HEK293T (cell line): ENCODE measurements around the gene RAB11FIP3.
"Not testable (repeated sequence)": the region's sequence is repeated elsewhere in the genome, so short reads cannot be mapped to it uniquely, and the experiment has no call there.

Experiments
- CTCF ChIA-PET: fragments of 350-600 bp; formaldehyde crosslinking; extraction: SDS; loops from one replicate; lab custom pipeline; 2021; ENCODE audit warnings: antibody characterized with exemption, inconsistent platforms; lab: Yijun Ruan, JAX
- POLR2A ChIA-PET: fragments of 350-600 bp; formaldehyde crosslinking; extraction: SDS; loops from one replicate; lab custom pipeline; 2020; ENCODE audit warnings: antibody characterized with exemption, inconsistent platforms; lab: Yijun Ruan, JAX
- DNase-seq: peaks from one replicate; pipeline ENCODE4 v3.0.0; 2012; ENCODE audit warnings: mixed read lengths; ENCODE audit errors: extremely low spot score
- ARNT ChIP-seq: fragments of 450-650 bp; IDR thresholded peaks from 2 replicates; pipeline ENCODE4 v1.6.1; 2017; ENCODE audit warnings: mild to moderate bottlenecking
- BHLHE40 ChIP-seq: fragments of 450-650 bp; IDR thresholded peaks from 2 replicates; pipeline ENCODE4 v1.6.1; 2016; ENCODE audit warnings: mild to moderate bottlenecking, moderate library complexity, borderline replicate concordance
- CTBP1 ChIP-seq: fragments of 450-650 bp; IDR thresholded peaks from 2 replicates; pipeline ENCODE4 v1.6.1; 2016; ENCODE audit warnings: borderline replicate concordance
- ELF4 ChIP-seq: fragments of 450-650 bp; IDR thresholded peaks from 2 replicates; pipeline ENCODE4 v1.6.1; 2017; ENCODE audit warnings: antibody characterized with exemption
- FOXA1 ChIP-seq: fragments of 450-650 bp; IDR thresholded peaks from 2 replicates; pipeline ENCODE4 v1.6.1; 2016; ENCODE audit warnings: mild to moderate bottlenecking
- FOXK2 ChIP-seq: fragments of 450-650 bp; IDR thresholded peaks from 2 replicates; pipeline ENCODE4 v1.6.1; 2016; ENCODE audit warnings: mild to moderate bottlenecking
- FOXM1 ChIP-seq: fragments of 450-650 bp; IDR thresholded peaks from 2 replicates; pipeline ENCODE4 v1.6.1; 2017; ENCODE audit warnings: mild to moderate bottlenecking, borderline replicate concordance
- HDGF ChIP-seq: fragments of 450-650 bp; IDR thresholded peaks from 2 replicates; pipeline ENCODE4 v1.6.1; 2017; ENCODE audit warnings: antibody characterized with exemption, borderline replicate concordance
- L3MBTL2 ChIP-seq: fragments of 450-650 bp; conservative IDR thresholded peaks from 2 replicates; pipeline ENCODE4 v1.6.1; 2016; ENCODE audit warnings: mild to moderate bottlenecking
- LEF1 ChIP-seq: fragments of 450-650 bp; IDR thresholded peaks from 2 replicates; pipeline ENCODE4 v1.6.1; 2017; ENCODE audit warnings: mild to moderate bottlenecking, borderline replicate concordance
- NFRKB ChIP-seq: fragments of 450-650 bp; IDR thresholded peaks from 2 replicates; pipeline ENCODE4 v1.6.1; 2016; ENCODE audit warnings: mild to moderate bottlenecking, moderate library complexity
- SP1 ChIP-seq: fragments of 450-650 bp; IDR thresholded peaks from 2 replicates; pipeline ENCODE4 v1.6.1; 2017
- SUZ12 ChIP-seq: fragments of 450-650 bp; IDR thresholded peaks from 2 replicates; pipeline ENCODE4 v1.6.1; 2016; ENCODE audit warnings: mild to moderate bottlenecking
- TARDBP ChIP-seq: fragments of 450-650 bp; IDR thresholded peaks from 2 replicates; pipeline ENCODE4 v1.6.1; 2016
- ZNF384 ChIP-seq: fragments of 450-650 bp; IDR thresholded peaks from 2 replicates; pipeline ENCODE4 v1.6.1; 2016
- TF ChIP-seq, protein P1 (sequence below): fragments of 450-650 bp; IDR thresholded peaks from 2 replicates; pipeline ENCODE4 v1.6.1; 2016

The RAB11FIP3 gene

DNA sequence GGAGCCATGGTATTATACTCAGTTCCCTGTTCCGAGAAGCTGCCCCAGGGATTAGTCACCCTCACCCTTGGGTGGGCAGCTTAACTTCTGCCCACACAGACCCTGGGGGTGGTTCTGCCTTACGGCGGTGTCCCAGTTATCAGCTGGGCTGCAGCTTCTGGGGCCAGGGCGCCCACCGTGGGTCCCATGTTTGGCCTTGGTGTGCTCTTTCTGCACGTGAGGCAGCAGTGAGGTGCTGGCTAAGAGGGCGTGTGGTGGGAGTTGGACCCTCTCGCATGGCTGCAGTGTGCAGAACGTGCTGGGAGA lies 46.7 kb downstream of the RAB11FIP3 start:
- DNase-seq = no peak
- TF ChIP-seq ELF4 (no peak), ARNT (no peak), CTBP1 (no peak), FOXA1 (no peak), SUZ12 (no peak), L3MBTL2 (no peak)
- TF ChIP-seq, protein P1, sequence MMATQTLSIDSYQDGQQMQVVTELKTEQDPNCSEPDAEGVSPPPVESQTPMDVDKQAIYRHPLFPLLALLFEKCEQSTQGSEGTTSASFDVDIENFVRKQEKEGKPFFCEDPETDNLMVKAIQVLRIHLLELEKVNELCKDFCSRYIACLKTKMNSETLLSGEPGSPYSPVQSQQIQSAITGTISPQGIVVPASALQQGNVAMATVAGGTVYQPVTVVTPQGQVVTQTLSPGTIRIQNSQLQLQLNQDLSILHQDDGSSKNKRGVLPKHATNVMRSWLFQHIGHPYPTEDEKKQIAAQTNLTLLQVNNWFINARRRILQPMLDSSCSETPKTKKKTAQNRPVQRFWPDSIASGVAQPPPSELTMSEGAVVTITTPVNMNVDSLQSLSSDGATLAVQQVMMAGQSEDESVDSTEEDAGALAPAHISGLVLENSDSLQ = no peak
- ChIA-PET CTCF (no interaction called here), POLR2A (interaction anchor here (1.4 kb wide), 1 partner anchor 21 kb away, joined by 4 read pairs; no protein-coding TSS in a partner anchor)

DNA sequence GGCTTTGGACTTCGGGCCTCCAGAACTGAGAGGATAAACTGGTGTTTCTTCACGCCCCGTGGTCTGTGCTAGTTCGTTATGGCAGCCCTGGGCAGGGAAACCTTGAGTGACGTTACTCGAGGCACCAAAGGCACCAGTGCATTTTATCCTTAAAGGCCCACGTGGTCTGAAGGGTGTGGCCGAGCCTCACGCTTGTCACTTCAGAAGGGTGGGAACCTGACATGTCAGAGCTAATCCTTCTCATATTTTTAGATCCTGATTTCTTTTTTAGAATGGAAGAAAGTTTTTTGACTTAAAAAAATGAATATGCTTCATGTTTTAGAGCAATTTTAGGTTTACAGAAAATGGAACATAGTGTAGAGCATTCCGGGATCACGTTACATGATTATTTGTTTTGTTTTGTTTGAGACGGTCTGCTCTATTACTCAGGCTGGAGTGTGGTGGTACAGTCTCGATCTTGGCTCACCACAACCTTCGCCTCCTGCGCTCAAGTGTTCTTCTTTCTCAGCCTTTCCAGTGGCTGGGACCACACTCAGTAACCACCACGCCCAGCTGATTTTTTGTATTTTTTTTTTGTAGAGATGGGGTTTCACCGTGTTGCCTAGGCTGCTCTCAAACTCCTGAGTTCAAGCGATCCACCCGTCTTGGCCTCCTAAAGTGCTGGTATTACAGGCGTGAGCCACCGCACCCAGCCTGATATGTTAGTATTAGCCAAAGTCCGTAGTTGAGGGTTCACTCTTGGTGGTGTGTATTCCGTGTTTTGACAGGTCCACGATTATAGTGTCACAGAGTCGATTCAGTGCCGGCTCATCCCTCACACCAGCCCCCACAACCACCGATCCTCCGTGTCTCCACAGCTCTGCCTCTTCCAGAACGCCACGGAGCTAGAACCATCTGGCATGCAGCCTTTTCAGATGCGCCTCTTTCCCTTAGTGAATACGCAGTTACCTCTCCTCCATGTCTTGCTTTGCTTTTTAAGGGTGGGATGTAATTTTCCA lies 47.9 kb downstream of the RAB11FIP3 start:
- TF ChIP-seq FOXA1 = no peak
- TF ChIP-seq, protein P1 = no peak
- TF ChIP-seq ELF4 = no peak
- no peak for TF ChIP-seq L3MBTL2
- no peak for TF ChIP-seq BHLHE40
- TF ChIP-seq ARNT = no peak
- no peak for TF ChIP-seq TARDBP
- TF ChIP-seq CTBP1 = no peak
- no peak for TF ChIP-seq NFRKB
- no peak for TF ChIP-seq SUZ12
- TF ChIP-seq FOXM1 = no peak
- no peak for TF ChIP-seq LEF1
- TF ChIP-seq ZNF384 = no peak
- ChIA-PET CTCF (no interaction called here), POLR2A (interaction anchor here (1.4 kb wide), 1 partner anchor 22 kb away, joined by 4 read pairs; no protein-coding TSS in a partner anchor)
- DNase-seq = no peak

DNA sequence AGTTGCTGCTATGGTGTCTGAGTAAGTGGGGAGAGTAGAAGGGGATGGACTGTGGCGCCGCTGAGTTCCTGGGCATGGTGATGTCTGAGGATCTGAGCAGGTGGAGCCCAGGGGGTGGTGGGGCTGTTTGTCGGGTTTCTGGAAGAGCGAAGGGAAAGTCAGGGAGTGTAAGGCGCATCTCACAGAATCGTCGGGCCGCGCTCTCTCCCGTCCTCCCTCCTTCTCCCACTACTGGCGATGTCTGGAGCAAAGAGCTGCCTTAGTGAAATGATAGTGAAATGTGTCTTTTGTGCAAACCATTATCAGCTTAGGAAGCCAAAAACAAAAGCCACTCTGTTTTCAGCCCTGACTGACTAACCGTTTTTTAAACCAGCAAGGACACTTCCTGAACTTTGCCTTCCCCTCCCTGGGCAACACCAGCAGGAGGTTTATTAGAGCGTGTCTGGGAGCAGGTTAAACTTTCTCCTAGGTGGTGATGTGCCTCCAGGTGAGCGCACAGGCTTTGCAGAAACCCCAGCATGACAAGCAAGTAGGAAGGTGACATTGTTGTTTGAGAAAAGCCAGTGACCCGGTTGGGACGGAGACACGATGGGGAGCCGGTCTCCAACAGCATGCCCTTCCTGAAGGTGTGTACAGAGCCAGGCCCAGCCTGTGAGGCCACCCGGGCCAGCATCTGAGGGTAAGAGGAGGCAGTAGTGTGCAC lies 49.1 kb downstream of the RAB11FIP3 start:
- ChIA-PET POLR2A (no interaction called here), CTCF (no interaction called here)
- TF ChIP-seq TARDBP (no peak), FOXA1 (no peak), NFRKB (no peak), SUZ12 (no peak), CTBP1 (no peak), FOXM1 (no peak), LEF1 (no peak), BHLHE40 (no peak), ELF4 (no peak), L3MBTL2 (no peak), HDGF (no peak), SP1 (no peak)
- TF ChIP-seq, protein P1 = no peak
- DNase-seq = no peak

DNA sequence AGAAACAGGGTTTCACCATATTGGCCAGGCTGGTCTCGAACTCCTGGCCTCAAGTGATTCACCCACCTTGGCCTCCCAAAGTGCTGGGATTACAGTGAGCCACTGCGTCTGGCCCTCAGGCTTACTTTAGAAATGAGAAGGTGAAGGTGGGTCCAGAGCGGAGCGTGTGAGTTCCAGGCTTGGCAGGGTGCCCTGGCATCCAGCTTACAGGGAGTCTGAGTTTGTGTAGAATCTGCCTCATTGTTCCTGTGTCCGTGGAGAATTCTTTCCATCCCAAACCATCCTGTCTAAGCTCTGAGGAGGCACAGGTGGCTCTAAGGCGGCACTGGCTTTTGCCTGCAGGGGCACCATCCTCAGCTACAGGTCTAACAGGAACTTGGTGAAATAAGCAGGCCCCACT lies 50.6 kb downstream of the RAB11FIP3 start:
- DNase-seq = no peak
- ChIA-PET POLR2A (no interaction called here), CTCF (interaction anchor here (1.2 kb wide), 2 partner anchors 9 to 11 kb away, joined by 3 to 4 read pairs; no protein-coding TSS in a partner anchor)
- TF ChIP-seq SP1 = no peak
- no peak for TF ChIP-seq CTBP1
- TF ChIP-seq LEF1 = no peak
- no peak for TF ChIP-seq L3MBTL2
- TF ChIP-seq FOXM1 = no peak
- no peak for TF ChIP-seq ARNT
- no peak for TF ChIP-seq TARDBP

DNA sequence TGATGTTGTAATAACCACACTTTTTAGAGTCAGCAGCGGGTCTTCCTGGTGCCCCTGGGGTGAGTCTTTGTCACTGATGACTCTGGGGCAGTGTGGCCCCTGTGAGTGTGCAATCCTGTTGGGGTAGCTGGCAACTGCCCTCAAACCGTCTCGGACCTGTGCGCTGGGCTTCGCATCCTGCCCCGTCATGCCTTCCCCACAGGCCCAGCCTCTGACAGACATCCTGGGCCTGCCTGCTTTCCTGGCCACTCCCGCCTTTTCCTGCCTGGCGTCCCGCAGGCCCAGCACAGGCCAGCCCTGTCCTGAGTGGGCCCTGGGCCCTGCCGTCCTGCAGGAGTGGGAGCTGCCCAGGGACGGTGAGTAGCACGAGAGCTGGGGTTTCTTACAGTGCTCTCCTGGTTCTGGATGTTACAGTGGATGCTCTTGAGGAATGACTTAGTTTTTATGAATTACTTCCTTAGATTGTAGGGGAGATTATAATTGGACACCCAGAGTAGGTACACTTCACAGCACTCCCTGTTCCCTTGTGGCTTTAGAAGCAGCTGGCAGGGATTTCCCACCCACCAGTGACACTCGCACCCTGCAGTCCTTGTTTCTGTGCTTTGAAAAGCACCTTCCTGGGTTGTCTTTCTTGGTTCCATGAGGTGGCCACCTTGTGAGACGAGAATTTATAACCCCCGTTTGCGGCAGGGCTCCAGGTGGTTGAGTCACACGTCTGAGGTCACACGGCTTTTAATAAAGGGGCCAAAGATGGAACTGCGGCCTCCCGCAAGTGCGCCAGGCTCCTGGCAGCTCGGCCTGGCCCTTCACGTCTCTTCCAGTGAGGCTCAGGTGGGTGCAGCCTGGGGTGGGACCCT lies 52.1 kb downstream of the RAB11FIP3 start:
- ChIA-PET CTCF (no interaction called here), POLR2A (no interaction called here)
- TF ChIP-seq ELF4 (no peak), LEF1 (no peak), SP1 (no peak), CTBP1 (no peak), NFRKB (no peak), FOXK2 (no peak), ZNF384 (no peak), TARDBP (no peak), SUZ12 (no peak), BHLHE40 (no peak), FOXA1 (no peak)
- TF ChIP-seq, protein P1 = no peak
- no peak for DNase-seq

GRCh38 chr16:478287-478686 lies 52.8 kb downstream of the RAB11FIP3 start:
- POLR2A ChIA-PET, DNase-seq: not testable (repeated sequence)
- CTCF ChIA-PET = interaction anchor here (1.4 kb wide), 1 partner anchor 10 kb away, joined by 7 read pairs; no protein-coding TSS in a partner anchor
